Smooth muscle cell (in vitro differentiated cells): ENCODE data around the gene C1QA. TPM values are rescaled to one million over a fixed set of nuclear protein-coding genes. Genes with fewer than 3 reads are reported as not detected.

Experiments used
- DNase-seq: peaks from one replicate; lab custom pipeline; 2025; ENCODE audit not compliant: unreplicated experiment; lab: John Stamatoyannopoulos, UW
- H2AFZ ChIP-seq: fragments of 200-600 bp; sonication (generic); 2 replicates; pipeline ENCODE4 v1.6.0; 2016; ENCODE audit warnings: antibody characterized with exemption, low read depth, mild to moderate bottlenecking
- H3F3A ChIP-seq: fragments of 200-600 bp; sonication (generic); 2 replicates; pipeline ENCODE4 v1.6.0; 2017; ENCODE audit warnings: antibody characterized with exemption, low read depth
- H3K27ac ChIP-seq: fragments of 200-600 bp; sonication (generic); 2 replicates; pipeline ENCODE4 v1.5.1; 2016; ENCODE audit warnings: low read depth, mild to moderate bottlenecking
- H3K27me3 ChIP-seq: fragments of 200-600 bp; sonication (generic); 2 replicates; pipeline ENCODE4 v1.6.1; 2016; ENCODE audit warnings: low read depth, mild to moderate bottlenecking
- H3K36me3 ChIP-seq: fragments of 200-600 bp; sonication (generic); 2 replicates; pipeline ENCODE4 v1.5.1; 2016; ENCODE audit warnings: low read depth
- H3K4me1 ChIP-seq: fragments of 200-600 bp; sonication (generic); 2 replicates; pipeline ENCODE4 v1.5.1; 2016; ENCODE audit warnings: low read depth
- H3K4me2 ChIP-seq: fragments of 200-600 bp; sonication (generic); 2 replicates; pipeline ENCODE4 v1.6.0; 2016; ENCODE audit warnings: mild to moderate bottlenecking
- H3K4me3 ChIP-seq: fragments of 200-600 bp; sonication (generic); 2 replicates; pipeline ENCODE4 v1.5.1; 2016; ENCODE audit warnings: mild to moderate bottlenecking
- H3K79me2 ChIP-seq: fragments of 200-600 bp; sonication (generic); 2 replicates; pipeline ENCODE4 v1.6.0; 2016; ENCODE audit warnings: low read depth, mild to moderate bottlenecking
- H3K9ac ChIP-seq: fragments of 200-600 bp; sonication (generic); 2 replicates; pipeline ENCODE4 v1.6.0; 2016; ENCODE audit warnings: low read depth
- H3K9me3 ChIP-seq: fragments of 200-600 bp; sonication (generic); replicated peaks from 2 replicates; pipeline ENCODE4 v1.5.1; 2016; ENCODE audit warnings: low read depth
- H4K20me1 ChIP-seq: fragments of 200-600 bp; sonication (generic); 2 replicates; pipeline ENCODE4 v1.6.0; 2016; ENCODE audit warnings: low read depth
- WGBS: methylation state at CpG from one replicate; pipeline ENCODE4 v1.1.7; 2016; ENCODE audit warnings: low lambda C conversion rate; 5-methylcytosine and 5-hydroxymethylcytosine counted together
- polyA plus RNA-seq: library from polyadenylated mRNA; unstranded; fragments of >200 nt; fragmentation: Nextera tagmentation; extraction: Ambion mirVana; gene quantifications from 2 replicates; pipeline ENCODE4 v1.2.1, GENCODE V29; 2016
- total RNA-seq: library from RNA; depleted of rRNA; stranded (reverse); fragments of >200 nt; gene quantifications from 2 replicates; pipeline ENCODE4 v1.2.3, GENCODE V29; 2014
- TF ChIP-seq, protein P1 (sequence below): fragments of 200-600 bp; sonication (generic); IDR thresholded peaks from 2 replicates; pipeline ENCODE4 v1.5.1; 2017; ENCODE audit warnings: borderline replicate concordance, mild to moderate bottlenecking, antibody characterized with exemption; ENCODE audit not compliant: insufficient read depth, poor library complexity, severe bottlenecking

C1QA gene
- total and polyA plus RNA-seq, 2 experiments from 2014 or later, result not detected

DNA sequence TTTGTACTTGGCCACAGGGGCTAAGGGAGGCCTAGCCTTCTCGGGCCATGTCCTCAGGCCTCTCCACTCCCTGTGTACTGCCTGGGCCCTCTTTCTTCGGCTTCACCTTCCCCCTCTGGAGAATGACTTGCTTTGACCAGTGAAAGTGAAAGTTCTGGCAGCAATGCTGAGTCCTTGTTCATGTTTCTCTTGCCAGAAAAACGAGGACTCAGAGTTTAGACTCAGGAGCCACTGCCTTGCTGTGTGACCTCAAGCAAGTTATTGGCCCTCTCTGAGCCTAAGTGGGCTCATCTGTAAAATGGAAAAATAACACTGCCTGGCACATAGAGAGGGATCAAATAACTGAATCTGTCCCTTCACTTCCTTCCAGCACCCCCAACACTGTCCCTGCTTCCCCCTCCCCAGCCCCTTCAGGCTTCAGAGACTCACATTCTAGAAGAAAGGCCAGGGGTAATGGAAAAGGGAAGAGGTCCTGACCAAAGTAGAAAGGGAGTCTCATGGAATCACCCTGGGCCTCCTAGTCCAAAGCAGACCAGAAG lies 1.5 kb downstream of the C1QA start:
- Histone ChIP-seq H3K36me3 (no peaks in the 10 kb centered on the region), H3K79me2 (no peaks in the 10 kb centered on the region), H3K4me2 (no peak overlapping the region), H3K4me3 (no peak overlapping the region), H3K4me1 (no peaks in the 10 kb centered on the region), H3K9ac (no peak overlapping the region), H3K27me3 (peaks cover 19% of the 10 kb centered on the region), H2AFZ (no peak overlapping the region), H4K20me1 (no peaks in the 10 kb centered on the region), H3K9me3 (no peaks in the 10 kb centered on the region), H3K27ac (no peak overlapping the region), H3F3A (no peaks in the 10 kb centered on the region)
- DNase-seq, result no peak
- WGBS, result 87% methylated on average over 3 of the region's 3 CpGs
- TF ChIP-seq, protein P1, sequence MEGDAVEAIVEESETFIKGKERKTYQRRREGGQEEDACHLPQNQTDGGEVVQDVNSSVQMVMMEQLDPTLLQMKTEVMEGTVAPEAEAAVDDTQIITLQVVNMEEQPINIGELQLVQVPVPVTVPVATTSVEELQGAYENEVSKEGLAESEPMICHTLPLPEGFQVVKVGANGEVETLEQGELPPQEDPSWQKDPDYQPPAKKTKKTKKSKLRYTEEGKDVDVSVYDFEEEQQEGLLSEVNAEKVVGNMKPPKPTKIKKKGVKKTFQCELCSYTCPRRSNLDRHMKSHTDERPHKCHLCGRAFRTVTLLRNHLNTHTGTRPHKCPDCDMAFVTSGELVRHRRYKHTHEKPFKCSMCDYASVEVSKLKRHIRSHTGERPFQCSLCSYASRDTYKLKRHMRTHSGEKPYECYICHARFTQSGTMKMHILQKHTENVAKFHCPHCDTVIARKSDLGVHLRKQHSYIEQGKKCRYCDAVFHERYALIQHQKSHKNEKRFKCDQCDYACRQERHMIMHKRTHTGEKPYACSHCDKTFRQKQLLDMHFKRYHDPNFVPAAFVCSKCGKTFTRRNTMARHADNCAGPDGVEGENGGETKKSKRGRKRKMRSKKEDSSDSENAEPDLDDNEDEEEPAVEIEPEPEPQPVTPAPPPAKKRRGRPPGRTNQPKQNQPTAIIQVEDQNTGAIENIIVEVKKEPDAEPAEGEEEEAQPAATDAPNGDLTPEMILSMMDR, result no peak

DNA sequence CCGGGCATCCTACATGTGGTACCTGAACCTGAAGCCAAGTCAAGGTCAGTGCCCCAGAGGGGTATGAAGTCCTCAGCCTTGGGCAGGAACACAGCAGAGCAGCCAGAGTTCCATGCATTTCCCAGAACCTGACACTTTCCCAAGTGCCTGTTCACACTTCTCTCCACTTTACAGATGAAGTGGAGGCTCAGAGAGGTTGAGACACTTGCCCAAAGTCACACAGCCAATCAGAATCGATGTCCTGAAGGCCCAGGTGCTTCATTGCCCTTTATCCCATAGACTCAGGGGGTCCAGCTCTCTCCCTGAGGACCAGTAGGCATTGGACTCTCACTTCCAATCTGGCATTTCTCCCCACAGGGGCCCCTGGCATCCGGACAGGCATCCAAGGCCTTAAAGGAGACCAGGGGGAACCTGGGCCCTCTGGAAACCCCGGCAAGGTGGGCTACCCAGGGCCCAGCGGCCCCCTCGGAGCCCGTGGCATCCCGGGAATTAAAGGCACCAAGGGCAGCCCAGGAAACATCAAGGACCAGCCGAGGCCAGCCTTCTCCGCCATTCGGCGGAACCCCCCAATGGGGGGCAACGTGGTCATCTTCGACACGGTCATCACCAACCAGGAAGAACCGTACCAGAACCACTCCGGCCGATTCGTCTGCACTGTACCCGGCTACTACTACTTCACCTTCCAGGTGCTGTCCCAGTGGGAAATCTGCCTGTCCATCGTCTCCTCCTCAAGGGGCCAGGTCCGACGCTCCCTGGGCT lies 2.2 kb downstream of the C1QA start:
- Histone ChIP-seq H4K20me1 (no peaks in the 10 kb centered on the region), H2AFZ (no peak overlapping the region), H3F3A (no peaks in the 10 kb centered on the region), H3K9ac (no peak overlapping the region), H3K79me2 (no peaks in the 10 kb centered on the region), H3K27ac (no peak overlapping the region), H3K27me3 (peaks cover 13% of the 10 kb centered on the region), H3K4me2 (no peak overlapping the region), H3K9me3 (no peaks in the 10 kb centered on the region), H3K36me3 (no peaks in the 10 kb centered on the region), H3K4me3 (no peak overlapping the region), H3K4me1 (no peaks in the 10 kb centered on the region)
- 90% methylated on average over 23 of the region's 23 CpGs for WGBS
- DNase-seq, result no peak
- TF ChIP-seq, protein P1, result no peak

DNA sequence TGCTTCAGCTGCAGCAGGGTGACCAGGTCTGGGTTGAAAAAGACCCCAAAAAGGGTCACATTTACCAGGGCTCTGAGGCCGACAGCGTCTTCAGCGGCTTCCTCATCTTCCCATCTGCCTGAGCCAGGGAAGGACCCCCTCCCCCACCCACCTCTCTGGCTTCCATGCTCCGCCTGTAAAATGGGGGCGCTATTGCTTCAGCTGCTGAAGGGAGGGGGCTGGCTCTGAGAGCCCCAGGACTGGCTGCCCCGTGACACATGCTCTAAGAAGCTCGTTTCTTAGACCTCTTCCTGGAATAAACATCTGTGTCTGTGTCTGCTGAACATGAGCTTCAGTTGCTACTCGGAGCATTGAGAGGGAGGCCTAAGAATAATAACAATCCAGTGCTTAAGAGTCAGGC lies 2.9 kb downstream of the C1QA start:
- no peaks in the 10 kb centered on the region for H4K20me1 ChIP-seq
- H3K36me3 ChIP-seq, result no peaks in the 10 kb centered on the region
- H3K9me3 ChIP-seq, result no peaks in the 10 kb centered on the region
- H3K4me2 ChIP-seq, result no peak overlapping the region
- no peak overlapping the region for H2AFZ ChIP-seq
- no peak overlapping the region for H3K9ac ChIP-seq
- H3K4me1 ChIP-seq, result no peaks in the 10 kb centered on the region
- DNase-seq, result no peak
- no peaks in the 10 kb centered on the region for H3K79me2 ChIP-seq
- TF ChIP-seq, protein P1, result no peak
- H3K4me3 ChIP-seq, result no peak overlapping the region
- H3F3A ChIP-seq, result no peaks in the 10 kb centered on the region
- WGBS, result 31% methylated on average over 8 of the region's 8 CpGs
- peaks cover 7% of the 10 kb centered on the region for H3K27me3 ChIP-seq
- no peak overlapping the region for H3K27ac ChIP-seq

DNA sequence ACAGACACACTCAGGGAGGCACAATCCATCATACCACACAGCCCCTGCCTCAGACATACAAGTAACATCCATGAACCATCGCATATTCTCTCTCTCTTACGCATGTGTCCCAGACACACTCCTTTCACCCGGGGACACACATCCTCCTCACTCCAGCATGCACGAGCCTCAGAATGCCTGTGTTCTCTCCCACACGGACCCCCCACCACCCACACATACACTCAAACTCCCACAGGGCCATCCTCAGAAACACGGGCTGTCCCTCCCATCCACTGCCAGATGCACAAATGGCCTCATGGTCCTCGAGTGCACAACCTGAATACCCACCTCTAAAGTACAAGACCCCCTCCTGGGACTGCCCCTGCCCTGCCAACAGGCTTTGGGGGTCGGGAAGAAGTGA lies 4.8 kb downstream of the C1QA start:
- TF ChIP-seq, protein P1, result no peak
- H2AFZ ChIP-seq, result no peak overlapping the region
- no peak overlapping the region for H3K27ac ChIP-seq
- H3F3A ChIP-seq, result no peaks in the 10 kb centered on the region
- DNase-seq, result no peak
- H4K20me1 ChIP-seq, result no peaks in the 10 kb centered on the region
- WGBS, result 79% methylated on average over 8 of the region's 8 CpGs
- H3K4me2 ChIP-seq, result no peak overlapping the region
- H3K4me3 ChIP-seq, result no peak overlapping the region
- no peak overlapping the region for H3K9ac ChIP-seq
- no peaks in the 10 kb centered on the region for H3K36me3 ChIP-seq
- no peaks in the 10 kb centered on the region for H3K9me3 ChIP-seq
- no peaks in the 10 kb centered on the region for H3K4me1 ChIP-seq
- H3K27me3 ChIP-seq, result peaks cover 7% of the 10 kb centered on the region
- no peaks in the 10 kb centered on the region for H3K79me2 ChIP-seq
